K562 (cell line): ENCODE measurements around the gene NCCRP1. TPM values are rescaled to one million over a fixed set of nuclear protein-coding genes. Genes with fewer than 3 reads are reported as not detected.

Experiments
- BHLHE40 ChIP-seq: IDR thresholded peaks from 2 replicates; pipeline ENCODE4 v1.6.1; 2011; ENCODE audit warnings: low read length, improper control_type of control experiment
- BRF1 ChIP-seq: IDR thresholded peaks from 3 replicates; pipeline ENCODE4 v1.6.1; 2011; ENCODE audit warnings: borderline replicate concordance, mild to moderate bottlenecking; ENCODE audit not compliant: insufficient read length; ENCODE audit errors: extremely low read depth
- ELF4 ChIP-seq: fragments of 450-650 bp; formaldehyde crosslinking; IDR thresholded peaks from 2 replicates; pipeline ENCODE4 v1.4.0; 2022; ENCODE audit warnings: missing genetic modification characterization
- HNRNPK ChIP-seq: fragments of 200-400 bp; formaldehyde crosslinking; IDR thresholded peaks from one replicate; pipeline ENCODE4 v1.6.1; 2018; ENCODE audit warnings: mild to moderate bottlenecking, low read depth, low read length; ENCODE audit not compliant: poor library complexity, severe bottlenecking
- RAD51 ChIP-seq: fragments of 450-650 bp; IDR thresholded peaks from 2 replicates; pipeline ENCODE4 v1.7.1; 2016; ENCODE audit warnings: low read depth, mild to moderate bottlenecking, borderline replicate concordance
- SAP30 ChIP-seq: fragments of 200-600 bp; sonication (generic); IDR thresholded peaks from 2 replicates; pipeline ENCODE4 v1.6.1; 2012; ENCODE audit warnings: borderline replicate concordance, low read depth, mild to moderate bottlenecking, moderate library complexity, low read length, control low read depth, inconsistent platforms; ENCODE audit not compliant: insufficient read depth, poor library complexity, severe bottlenecking
- SMAD1 ChIP-seq: fragments of 150-350 bp; IDR thresholded peaks from 2 replicates; pipeline ENCODE4 v1.6.1; 2014; ENCODE audit warnings: low read length, low read depth; ENCODE audit not compliant: partially characterized antibody
- ZNF764 ChIP-seq: fragments of 250-450 bp; sonication (Bioruptor Pico); IDR thresholded peaks from 2 replicates; pipeline ENCODE4 v1.4.0; 2020; ENCODE audit warnings: low read depth, mild to moderate bottlenecking, moderate library complexity
- polyA plus RNA-seq, 8 experiments: library from polyadenylated mRNA; depleted of rRNA in 4 of 8; stranded (reverse) in 5 of 8; unstranded in 3 of 8; fragments of >200 nt; fragmentation: Nextera tagmentation in 2 of 8; fragmentation: Illumina TruSeq in 1 of 8; extraction: Ambion mirVana in 2 of 8; extraction: Trizol in 1 of 8; gene quantifications; 2 replicates each; pipeline versions ENCODE4 v1.2.1 to v1.2.3, GENCODE V29; 2011 to 2014; ENCODE audit warnings: inconsistent platforms in 1 of 8, missing spikeins in 1 of 8
- total RNA-seq, 7 experiments: library from RNA; depleted of rRNA in 6 of 7; stranded (reverse); fragments of >200 nt in 6 of 7; fragmentation: Illumina TruSeq in 2 of 7; extraction: Trizol in 2 of 7; gene quantifications; 2 replicates each; pipeline versions ENCODE4 v1.2.1 to v1.2.3, GENCODE V29; 2011 to 2021; ENCODE audit warnings: low replicate concordance in 1 of 7
- TF ChIP-seq, protein P1 (sequence below): sonication (generic); formaldehyde crosslinking; IDR thresholded peaks from 2 replicates; pipeline ENCODE4 v1.4.0; 2020; ENCODE audit warnings: mild to moderate bottlenecking, missing genetic modification reagents
- TF ChIP-seq, protein P2 (sequence below), 2 experiments: fragments of 450-650 bp in 1 of 2; sonication (generic) in 1 of 2; formaldehyde crosslinking in 1 of 2; IDR thresholded peaks in 1 of 2; conservative IDR thresholded peaks in 1 of 2; 2 replicates each; pipeline versions ENCODE4 v1.6.1 to v1.8.1; 2016 to 2023; ENCODE audit warnings: mild to moderate bottlenecking in 2 of 2, moderate library complexity in 2 of 2, inconsistent platforms in 1 of 2, missing genetic modification reagents in 1 of 2
- TF ChIP-seq, protein P3 (sequence below): sonication (generic); formaldehyde crosslinking; IDR thresholded peaks from 2 replicates; pipeline ENCODE4 v1.5.0; 2020; ENCODE audit warnings: missing genetic modification reagents

NCCRP1 gene
- total and polyA plus RNA-seq, 9 of the 15 experiments (the other 6 are each of a cell fraction or from before 2014, with no cell fraction given) = 0.05 TPM; not detected in 8

DNA sequence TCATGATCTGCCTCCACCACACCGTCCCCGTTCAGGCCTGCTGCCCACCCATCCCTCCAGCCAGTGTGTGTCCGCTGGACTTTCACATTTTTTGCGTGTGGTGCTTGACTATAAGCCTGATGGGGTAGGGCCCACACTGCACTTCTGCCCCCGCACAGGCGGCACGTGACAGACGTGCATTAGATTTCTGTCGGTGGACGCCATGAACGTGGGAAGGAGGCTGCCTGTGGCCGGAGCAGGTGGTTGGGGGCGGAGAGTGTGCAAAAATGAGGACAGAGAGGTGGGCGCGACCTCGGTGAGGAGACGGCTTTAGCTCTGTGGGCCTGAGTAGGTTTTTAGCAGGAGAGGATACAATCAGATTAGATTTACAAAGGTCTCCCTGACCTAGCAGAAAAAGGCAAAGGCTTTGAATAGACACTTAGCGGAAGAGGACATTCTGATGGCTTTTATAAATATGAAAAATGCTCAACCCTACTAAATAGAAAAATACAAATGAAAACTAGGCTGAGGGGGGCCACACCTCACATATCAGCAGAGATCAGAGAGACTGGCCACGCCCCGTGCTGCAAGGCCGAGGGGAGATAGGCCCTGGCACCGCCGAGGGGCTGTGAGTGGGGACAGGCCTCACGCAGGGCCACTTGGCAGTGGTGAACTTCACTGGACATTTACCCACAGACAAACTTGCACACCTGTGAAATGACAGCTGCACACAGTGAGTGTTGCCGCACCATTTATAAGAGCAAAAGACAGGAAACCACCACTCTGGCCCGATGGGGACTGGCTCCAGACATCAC lies 45.8 kb upstream of the NCCRP1 start (continued):
- TF ChIP-seq BRF1 = no peak
- no peak for TF ChIP-seq SMAD1
- TF ChIP-seq HNRNPK = no peak
- TF ChIP-seq ELF4 (CRISPR knock-in tag) = no peak
- no peak for TF ChIP-seq SAP30
- peak; percentile 60; the same call in 1 of the 2 replicates for TF ChIP-seq RAD51
- TF ChIP-seq, protein P1, sequence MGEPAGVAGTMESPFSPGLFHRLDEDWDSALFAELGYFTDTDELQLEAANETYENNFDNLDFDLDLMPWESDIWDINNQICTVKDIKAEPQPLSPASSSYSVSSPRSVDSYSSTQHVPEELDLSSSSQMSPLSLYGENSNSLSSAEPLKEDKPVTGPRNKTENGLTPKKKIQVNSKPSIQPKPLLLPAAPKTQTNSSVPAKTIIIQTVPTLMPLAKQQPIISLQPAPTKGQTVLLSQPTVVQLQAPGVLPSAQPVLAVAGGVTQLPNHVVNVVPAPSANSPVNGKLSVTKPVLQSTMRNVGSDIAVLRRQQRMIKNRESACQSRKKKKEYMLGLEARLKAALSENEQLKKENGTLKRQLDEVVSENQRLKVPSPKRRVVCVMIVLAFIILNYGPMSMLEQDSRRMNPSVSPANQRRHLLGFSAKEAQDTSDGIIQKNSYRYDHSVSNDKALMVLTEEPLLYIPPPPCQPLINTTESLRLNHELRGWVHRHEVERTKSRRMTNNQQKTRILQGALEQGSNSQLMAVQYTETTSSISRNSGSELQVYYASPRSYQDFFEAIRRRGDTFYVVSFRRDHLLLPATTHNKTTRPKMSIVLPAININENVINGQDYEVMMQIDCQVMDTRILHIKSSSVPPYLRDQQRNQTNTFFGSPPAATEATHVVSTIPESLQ (CRISPR knock-in tag) = no peak
- TF ChIP-seq, protein P2, sequence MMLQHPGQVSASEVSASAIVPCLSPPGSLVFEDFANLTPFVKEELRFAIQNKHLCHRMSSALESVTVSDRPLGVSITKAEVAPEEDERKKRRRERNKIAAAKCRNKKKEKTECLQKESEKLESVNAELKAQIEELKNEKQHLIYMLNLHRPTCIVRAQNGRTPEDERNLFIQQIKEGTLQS (IDR thresholded peaks at IDR 0.05) = no peak
- TF ChIP-seq, protein P2 (CRISPR knock-in tag; conservative IDR thresholded peaks at IDR 0.05) = no peak
- peak; percentile 78 for TF ChIP-seq BHLHE40
- TF ChIP-seq ZNF764 (CRISPR knock-in tag) = no peak
- TF ChIP-seq, protein P3, sequence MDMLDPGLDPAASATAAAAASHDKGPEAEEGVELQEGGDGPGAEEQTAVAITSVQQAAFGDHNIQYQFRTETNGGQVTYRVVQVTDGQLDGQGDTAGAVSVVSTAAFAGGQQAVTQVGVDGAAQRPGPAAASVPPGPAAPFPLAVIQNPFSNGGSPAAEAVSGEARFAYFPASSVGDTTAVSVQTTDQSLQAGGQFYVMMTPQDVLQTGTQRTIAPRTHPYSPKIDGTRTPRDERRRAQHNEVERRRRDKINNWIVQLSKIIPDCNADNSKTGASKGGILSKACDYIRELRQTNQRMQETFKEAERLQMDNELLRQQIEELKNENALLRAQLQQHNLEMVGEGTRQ (CRISPR knock-in tag) = peak; percentile 62
